ENCODE data around the gene TPP2.

DNA sequence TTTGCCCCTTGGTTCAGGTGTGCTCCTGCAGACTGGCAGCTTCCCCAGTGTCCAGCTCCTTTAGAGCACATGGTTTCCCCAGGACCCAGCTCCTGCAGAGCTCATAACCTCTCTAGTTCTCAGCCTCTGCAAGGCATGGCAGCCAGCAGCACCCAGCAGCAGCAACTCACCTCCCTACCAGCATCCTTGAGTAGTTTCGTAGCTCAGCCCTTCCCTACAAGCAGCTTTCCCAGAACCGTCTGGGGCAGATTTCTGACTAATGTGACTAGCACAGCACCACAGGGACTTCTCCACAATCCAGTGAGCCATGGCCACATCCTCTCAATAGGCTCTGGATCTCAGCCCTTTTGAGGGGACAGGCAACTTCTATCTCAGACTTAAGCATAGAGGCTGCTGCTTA lies 112.2 kb downstream of the TPP2 start:
- TF ChIP-seq POLR2A (IDR thresholded peaks at IDR 0.05; ENCODE audit: low read length) (no peak), GATA1 (IDR thresholded peaks at IDR 0.05; ENCODE audit: low read depth, low read length) (no peak)

Measured in erythroblast (primary cell).